HEK293 (cell line): ENCODE results near the gene ZNF540.

Experiments
- BCL11B ChIP-seq: fragments of 450-650 bp; formaldehyde crosslinking; IDR thresholded peaks from 2 replicates; pipeline ENCODE4 v1.5.1; 2016; ENCODE audit warnings: low read depth, missing biosample characterization, missing genetic modification characterization
- GLIS2 ChIP-seq: fragments of 450-650 bp; formaldehyde crosslinking; IDR thresholded peaks from 2 replicates; pipeline ENCODE4 v1.5.1; 2016; ENCODE audit warnings: missing biosample characterization, missing genetic modification characterization
- KLF16 ChIP-seq: fragments of 450-650 bp; formaldehyde crosslinking; IDR thresholded peaks from 2 replicates; pipeline ENCODE4 v1.5.1; 2017; ENCODE audit warnings: missing biosample characterization, missing genetic modification characterization
- KLF8 ChIP-seq: fragments of 450-650 bp; formaldehyde crosslinking; IDR thresholded peaks from 2 replicates; pipeline ENCODE4 v1.5.1; 2016; ENCODE audit warnings: missing biosample characterization, missing genetic modification characterization
- MYNN ChIP-seq: fragments of 450-650 bp; formaldehyde crosslinking; IDR thresholded peaks from 2 replicates; pipeline ENCODE4 v1.5.1; 2016; ENCODE audit warnings: missing biosample characterization, missing genetic modification characterization, borderline replicate concordance
- SP7 ChIP-seq: fragments of 450-650 bp; formaldehyde crosslinking; IDR thresholded peaks from 2 replicates; pipeline ENCODE4 v1.5.1; 2016; ENCODE audit warnings: missing biosample characterization, missing genetic modification characterization
- TRIM28 ChIP-seq: IDR thresholded peaks from 2 replicates; pipeline ENCODE4 v1.6.1; 2011; ENCODE audit warnings: low read length, control low read depth, borderline replicate concordance
- ZFP37 ChIP-seq: fragments of 450-650 bp; formaldehyde crosslinking; IDR thresholded peaks from 2 replicates; pipeline ENCODE4 v1.5.1; 2016; ENCODE audit warnings: missing biosample characterization, missing genetic modification characterization
- ZNF175 ChIP-seq: fragments of 450-650 bp; formaldehyde crosslinking; IDR thresholded peaks from 2 replicates; pipeline ENCODE4 v1.5.1; 2016; ENCODE audit warnings: missing biosample characterization, missing genetic modification characterization
- ZNF184 ChIP-seq: fragments of 450-650 bp; IDR thresholded peaks from 2 replicates; pipeline ENCODE4 v1.5.1; 2018; ENCODE audit warnings: missing biosample characterization, mild to moderate bottlenecking, missing genetic modification characterization
- ZNF223 ChIP-seq: fragments of 450-650 bp; formaldehyde crosslinking; IDR thresholded peaks from 2 replicates; pipeline ENCODE4 v1.5.1; 2016; ENCODE audit warnings: missing biosample characterization, missing genetic modification characterization
- ZNF37A ChIP-seq: fragments of 450-650 bp; IDR thresholded peaks from 2 replicates; pipeline ENCODE4 v1.5.1; 2018; ENCODE audit warnings: missing biosample characterization, missing genetic modification characterization
- ZNF473 ChIP-seq: fragments of 450-650 bp; formaldehyde crosslinking; IDR thresholded peaks from 2 replicates; pipeline ENCODE4 v1.5.1; 2017; ENCODE audit warnings: missing biosample characterization, missing genetic modification characterization
- ZNF521 ChIP-seq: fragments of 450-650 bp; formaldehyde crosslinking; IDR thresholded peaks from 2 replicates; pipeline ENCODE4 v1.5.1; 2017; ENCODE audit warnings: missing biosample characterization, mild to moderate bottlenecking, missing genetic modification characterization
- ZNF549 ChIP-seq: fragments of 450-650 bp; IDR thresholded peaks from 2 replicates; pipeline ENCODE4 v1.5.1; 2018; ENCODE audit warnings: missing biosample characterization, missing genetic modification characterization, mild to moderate bottlenecking, inconsistent platforms, moderate library complexity
- TF ChIP-seq, protein P1 (sequence below): fragments of 450-650 bp; formaldehyde crosslinking; IDR thresholded peaks from 2 replicates; pipeline ENCODE4; 2016; ENCODE audit warnings: missing biosample characterization, missing genetic modification characterization
- TF ChIP-seq, protein P2 (sequence below): fragments of 450-650 bp; formaldehyde crosslinking; IDR thresholded peaks from 2 replicates; pipeline ENCODE4 v1.5.1; 2017; ENCODE audit warnings: missing biosample characterization, mild to moderate bottlenecking, missing genetic modification characterization, moderate library complexity
- TF ChIP-seq, protein P3 (sequence below): fragments of 450-650 bp; formaldehyde crosslinking; IDR thresholded peaks from 2 replicates; pipeline ENCODE4 v1.5.1; 2016; ENCODE audit warnings: missing biosample characterization, missing genetic modification characterization, low read depth
- TF ChIP-seq, protein P4 (sequence below): fragments of 450-650 bp; formaldehyde crosslinking; IDR thresholded peaks from 2 replicates; pipeline ENCODE4 v1.5.1; 2016; ENCODE audit warnings: missing biosample characterization, missing genetic modification characterization
- TF ChIP-seq, protein P5 (sequence below): fragments of 450-650 bp; formaldehyde crosslinking; IDR thresholded peaks from 2 replicates; pipeline ENCODE4 v1.5.1; 2016; ENCODE audit warnings: missing biosample characterization, missing genetic modification characterization
- TF ChIP-seq, protein P6 (sequence below): fragments of 450-650 bp; formaldehyde crosslinking; IDR thresholded peaks from 2 replicates; pipeline ENCODE4 v1.5.1; 2016; ENCODE audit warnings: missing biosample characterization, missing genetic modification characterization
- TF ChIP-seq, protein P7 (sequence below): fragments of 450-650 bp; formaldehyde crosslinking; IDR thresholded peaks from 2 replicates; pipeline ENCODE4 v1.5.1; 2016; ENCODE audit warnings: missing biosample characterization, missing genetic modification characterization
- TF ChIP-seq, protein P8 (sequence below): fragments of 450-650 bp; formaldehyde crosslinking; IDR thresholded peaks from 2 replicates; pipeline ENCODE4 v1.5.1; 2016; ENCODE audit warnings: missing biosample characterization, missing genetic modification characterization

Gene ZNF540

DNA sequence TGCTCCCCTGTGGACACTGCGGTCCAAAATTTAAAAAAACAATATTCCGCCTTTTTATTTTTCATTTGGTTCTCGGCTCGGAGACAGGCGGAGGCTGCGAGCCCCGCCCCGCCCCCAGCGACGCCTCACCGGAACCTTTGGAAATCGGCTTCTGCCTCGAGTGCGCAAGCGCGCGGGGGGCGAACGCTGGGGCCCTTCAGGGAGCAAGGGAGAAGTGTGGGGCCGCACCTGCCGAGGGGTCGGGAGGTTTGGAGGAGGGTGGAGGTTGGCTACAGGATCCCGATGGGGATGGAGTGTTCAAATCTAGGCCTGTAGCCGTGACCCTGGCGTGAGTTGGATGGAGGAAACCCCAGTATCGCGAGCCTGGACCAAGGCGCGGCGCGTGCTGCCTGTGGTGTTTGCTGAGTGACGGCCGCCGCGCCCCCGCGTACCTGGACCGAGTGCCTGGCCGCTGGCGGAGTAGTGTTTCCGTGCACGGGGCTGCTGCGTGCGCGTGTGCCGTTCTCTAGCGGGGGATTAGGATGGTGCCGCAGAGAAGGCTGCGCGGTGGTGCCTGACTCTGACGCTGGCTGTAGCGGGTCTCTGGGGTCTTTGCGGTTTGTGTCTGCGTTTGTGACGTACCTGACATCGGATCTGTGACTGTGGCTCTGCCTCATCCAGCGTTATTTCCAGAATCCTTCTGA, 61.2 kb downstream of the ZNF540 start (continued):
- TF ChIP-seq, protein P1, sequence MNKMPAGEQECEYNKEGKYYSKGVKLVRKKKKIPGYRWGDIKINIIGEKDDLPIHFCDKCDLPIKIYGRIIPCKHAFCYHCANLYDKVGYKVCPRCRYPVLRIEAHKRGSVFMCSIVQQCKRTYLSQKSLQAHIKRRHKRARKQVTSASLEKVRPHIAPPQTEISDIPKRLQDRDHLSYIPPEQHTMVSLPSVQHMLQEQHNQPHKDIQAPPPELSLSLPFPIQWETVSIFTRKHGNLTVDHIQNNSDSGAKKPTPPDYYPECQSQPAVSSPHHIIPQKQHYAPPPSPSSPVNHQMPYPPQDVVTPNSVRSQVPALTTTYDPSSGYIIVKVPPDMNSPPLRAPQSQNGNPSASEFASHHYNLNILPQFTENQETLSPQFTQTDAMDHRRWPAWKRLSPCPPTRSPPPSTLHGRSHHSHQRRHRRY = peak; percentile 88
- TF ChIP-seq BCL11B (tag by site-specific recombination) = peak; percentile 92
- TF ChIP-seq, protein P2, sequence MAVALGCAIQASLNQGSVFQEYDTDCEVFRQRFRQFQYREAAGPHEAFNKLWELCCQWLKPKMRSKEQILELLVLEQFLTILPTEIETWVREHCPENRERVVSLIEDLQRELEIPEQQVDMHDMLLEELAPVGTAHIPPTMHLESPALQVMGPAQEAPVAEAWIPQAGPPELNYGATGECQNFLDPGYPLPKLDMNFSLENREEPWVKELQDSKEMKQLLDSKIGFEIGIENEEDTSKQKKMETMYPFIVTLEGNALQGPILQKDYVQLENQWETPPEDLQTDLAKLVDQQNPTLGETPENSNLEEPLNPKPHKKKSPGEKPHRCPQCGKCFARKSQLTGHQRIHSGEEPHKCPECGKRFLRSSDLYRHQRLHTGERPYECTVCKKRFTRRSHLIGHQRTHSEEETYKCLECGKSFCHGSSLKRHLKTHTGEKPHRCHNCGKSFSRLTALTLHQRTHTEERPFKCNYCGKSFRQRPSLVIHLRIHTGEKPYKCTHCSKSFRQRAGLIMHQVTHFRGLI = no peak; the same call in 1 of the 2 replicates
- TF ChIP-seq GLIS2 (tag by site-specific recombination) = peak; percentile 100
- TF ChIP-seq KLF16 (tag by site-specific recombination) = peak; percentile 99
- TF ChIP-seq ZNF223 (tag by site-specific recombination) = peak; percentile 92; the same call in 1 of the 2 replicates
- TF ChIP-seq ZNF521 (tag by site-specific recombination) = no peak
- TF ChIP-seq, protein P3, sequence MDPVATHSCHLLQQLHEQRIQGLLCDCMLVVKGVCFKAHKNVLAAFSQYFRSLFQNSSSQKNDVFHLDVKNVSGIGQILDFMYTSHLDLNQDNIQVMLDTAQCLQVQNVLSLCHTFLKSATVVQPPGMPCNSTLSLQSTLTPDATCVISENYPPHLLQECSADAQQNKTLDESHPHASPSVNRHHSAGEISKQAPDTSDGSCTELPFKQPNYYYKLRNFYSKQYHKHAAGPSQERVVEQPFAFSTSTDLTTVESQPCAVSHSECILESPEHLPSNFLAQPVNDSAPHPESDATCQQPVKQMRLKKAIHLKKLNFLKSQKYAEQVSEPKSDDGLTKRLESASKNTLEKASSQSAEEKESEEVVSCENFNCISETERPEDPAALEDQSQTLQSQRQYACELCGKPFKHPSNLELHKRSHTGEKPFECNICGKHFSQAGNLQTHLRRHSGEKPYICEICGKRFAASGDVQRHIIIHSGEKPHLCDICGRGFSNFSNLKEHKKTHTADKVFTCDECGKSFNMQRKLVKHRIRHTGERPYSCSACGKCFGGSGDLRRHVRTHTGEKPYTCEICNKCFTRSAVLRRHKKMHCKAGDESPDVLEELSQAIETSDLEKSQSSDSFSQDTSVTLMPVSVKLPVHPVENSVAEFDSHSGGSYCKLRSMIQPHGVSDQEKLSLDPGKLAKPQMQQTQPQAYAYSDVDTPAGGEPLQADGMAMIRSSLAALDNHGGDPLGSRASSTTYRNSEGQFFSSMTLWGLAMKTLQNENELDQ (tag by site-specific recombination) = no peak
- TF ChIP-seq SP7 (tag by site-specific recombination) = peak; percentile 98
- TF ChIP-seq MYNN = no peak; the same call in 1 of the 2 replicates
- TF ChIP-seq, protein P4, sequence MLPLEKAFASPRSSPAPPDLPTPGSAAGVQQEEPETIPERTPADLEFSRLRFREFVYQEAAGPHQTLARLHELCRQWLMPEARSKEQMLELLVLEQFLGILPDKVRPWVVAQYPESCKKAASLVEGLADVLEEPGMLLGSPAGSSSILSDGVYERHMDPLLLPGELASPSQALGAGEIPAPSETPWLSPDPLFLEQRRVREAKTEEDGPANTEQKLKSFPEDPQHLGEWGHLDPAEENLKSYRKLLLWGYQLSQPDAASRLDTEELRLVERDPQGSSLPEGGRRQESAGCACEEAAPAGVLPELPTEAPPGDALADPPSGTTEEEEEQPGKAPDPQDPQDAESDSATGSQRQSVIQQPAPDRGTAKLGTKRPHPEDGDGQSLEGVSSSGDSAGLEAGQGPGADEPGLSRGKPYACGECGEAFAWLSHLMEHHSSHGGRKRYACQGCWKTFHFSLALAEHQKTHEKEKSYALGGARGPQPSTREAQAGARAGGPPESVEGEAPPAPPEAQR (tag by site-specific recombination) = peak; percentile 79; the same call in 1 of the 2 replicates
- TF ChIP-seq, protein P5, sequence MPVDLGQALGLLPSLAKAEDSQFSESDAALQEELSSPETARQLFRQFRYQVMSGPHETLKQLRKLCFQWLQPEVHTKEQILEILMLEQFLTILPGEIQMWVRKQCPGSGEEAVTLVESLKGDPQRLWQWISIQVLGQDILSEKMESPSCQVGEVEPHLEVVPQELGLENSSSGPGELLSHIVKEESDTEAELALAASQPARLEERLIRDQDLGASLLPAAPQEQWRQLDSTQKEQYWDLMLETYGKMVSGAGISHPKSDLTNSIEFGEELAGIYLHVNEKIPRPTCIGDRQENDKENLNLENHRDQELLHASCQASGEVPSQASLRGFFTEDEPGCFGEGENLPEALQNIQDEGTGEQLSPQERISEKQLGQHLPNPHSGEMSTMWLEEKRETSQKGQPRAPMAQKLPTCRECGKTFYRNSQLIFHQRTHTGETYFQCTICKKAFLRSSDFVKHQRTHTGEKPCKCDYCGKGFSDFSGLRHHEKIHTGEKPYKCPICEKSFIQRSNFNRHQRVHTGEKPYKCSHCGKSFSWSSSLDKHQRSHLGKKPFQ (tag by site-specific recombination) = 0 out of 2 replicates have a peak, but pooled peaks have one; percentile 41
- no peak for TF ChIP-seq ZNF175 (tag by site-specific recombination)
- TF ChIP-seq, protein P6, sequence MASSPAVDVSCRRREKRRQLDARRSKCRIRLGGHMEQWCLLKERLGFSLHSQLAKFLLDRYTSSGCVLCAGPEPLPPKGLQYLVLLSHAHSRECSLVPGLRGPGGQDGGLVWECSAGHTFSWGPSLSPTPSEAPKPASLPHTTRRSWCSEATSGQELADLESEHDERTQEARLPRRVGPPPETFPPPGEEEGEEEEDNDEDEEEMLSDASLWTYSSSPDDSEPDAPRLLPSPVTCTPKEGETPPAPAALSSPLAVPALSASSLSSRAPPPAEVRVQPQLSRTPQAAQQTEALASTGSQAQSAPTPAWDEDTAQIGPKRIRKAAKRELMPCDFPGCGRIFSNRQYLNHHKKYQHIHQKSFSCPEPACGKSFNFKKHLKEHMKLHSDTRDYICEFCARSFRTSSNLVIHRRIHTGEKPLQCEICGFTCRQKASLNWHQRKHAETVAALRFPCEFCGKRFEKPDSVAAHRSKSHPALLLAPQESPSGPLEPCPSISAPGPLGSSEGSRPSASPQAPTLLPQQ = peak; percentile 100
- peak; percentile 35; the same call in 1 of the 2 replicates for TF ChIP-seq ZNF37A
- TF ChIP-seq KLF8 (tag by site-specific recombination) = peak; percentile 98
- TF ChIP-seq, protein P7, sequence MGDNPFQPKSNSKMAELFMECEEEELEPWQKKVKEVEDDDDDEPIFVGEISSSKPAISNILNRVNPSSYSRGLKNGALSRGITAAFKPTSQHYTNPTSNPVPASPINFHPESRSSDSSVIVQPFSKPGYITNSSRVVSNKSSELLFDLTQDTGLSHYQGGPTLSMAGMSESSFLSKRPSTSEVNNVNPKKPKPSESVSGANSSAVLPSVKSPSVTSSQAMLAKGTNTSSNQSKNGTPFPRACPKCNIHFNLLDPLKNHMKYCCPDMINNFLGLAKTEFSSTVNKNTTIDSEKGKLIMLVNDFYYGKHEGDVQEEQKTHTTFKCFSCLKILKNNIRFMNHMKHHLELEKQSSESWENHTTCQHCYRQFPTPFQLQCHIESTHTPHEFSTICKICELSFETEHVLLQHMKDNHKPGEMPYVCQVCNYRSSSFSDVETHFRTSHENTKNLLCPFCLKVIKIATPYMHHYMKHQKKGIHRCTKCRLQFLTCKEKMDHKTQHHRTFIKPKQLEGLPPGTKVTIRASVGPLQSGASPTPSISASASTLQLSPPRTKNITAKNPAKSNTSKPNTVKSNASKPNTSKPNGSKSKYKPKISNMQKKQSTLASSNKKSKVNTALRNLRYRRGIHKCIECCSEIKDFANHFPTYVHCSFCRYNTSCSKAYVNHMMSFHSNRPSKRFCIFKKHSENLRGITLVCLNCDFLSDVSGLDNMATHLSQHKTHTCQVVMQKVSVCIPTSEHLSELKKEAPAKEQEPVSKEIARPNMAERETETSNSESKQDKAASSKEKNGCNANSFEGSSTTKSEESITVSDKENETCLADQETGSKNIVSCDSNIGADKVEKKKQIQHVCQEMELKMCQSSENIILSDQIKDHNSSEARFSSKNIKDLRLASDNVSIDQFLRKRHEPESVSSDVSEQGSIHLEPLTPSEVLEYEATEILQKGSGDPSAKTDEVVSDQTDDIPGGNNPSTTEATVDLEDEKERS (tag by site-specific recombination) = peak; percentile 100
- peak; percentile 99 for TF ChIP-seq ZFP37 (tag by site-specific recombination)
- TF ChIP-seq ZNF549 (tag by site-specific recombination) = peak; percentile 19; the same call in 1 of the 2 replicates
- TF ChIP-seq, protein P8, sequence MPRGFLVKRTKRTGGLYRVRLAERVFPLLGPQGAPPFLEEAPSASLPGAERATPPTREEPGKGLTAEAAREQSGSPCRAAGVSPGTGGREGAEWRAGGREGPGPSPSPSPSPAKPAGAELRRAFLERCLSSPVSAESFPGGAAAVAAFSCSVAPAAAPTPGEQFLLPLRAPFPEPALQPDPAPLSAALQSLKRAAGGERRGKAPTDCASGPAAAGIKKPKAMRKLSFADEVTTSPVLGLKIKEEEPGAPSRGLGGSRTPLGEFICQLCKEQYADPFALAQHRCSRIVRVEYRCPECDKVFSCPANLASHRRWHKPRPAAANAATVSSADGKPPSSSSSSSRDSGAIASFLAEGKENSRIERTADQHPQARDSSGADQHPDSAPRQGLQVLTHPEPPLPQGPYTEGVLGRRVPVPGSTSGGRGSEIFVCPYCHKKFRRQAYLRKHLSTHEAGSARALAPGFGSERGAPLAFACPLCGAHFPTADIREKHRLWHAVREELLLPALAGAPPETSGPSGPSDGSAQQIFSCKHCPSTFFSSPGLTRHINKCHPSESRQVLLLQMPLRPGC = peak; percentile 85
- no peak for TF ChIP-seq ZNF473
- TF ChIP-seq TRIM28 = peak; percentile 99; the same call in 1 of the 2 replicates
- TF ChIP-seq ZNF184 (tag by site-specific recombination) = peak; percentile 11; the same call in 1 of the 2 replicates
